K562 (cell line): ENCODE results near the gene CRKL. TPM values are rescaled to one million over a fixed set of nuclear protein-coding genes. Genes with fewer than 3 reads are reported as not detected.

Experiments used
- GABPB2 ChIP-seq: fragments of 250-450 bp; sonication (Bioruptor Pico); conservative IDR thresholded peaks from 2 replicates; pipeline ENCODE4 v1.5.1; 2021; ENCODE audit warnings: mild to moderate bottlenecking
- HDAC6 ChIP-seq: IDR thresholded peaks from 2 replicates; pipeline ENCODE4 v1.6.1; 2012; ENCODE audit warnings: low read depth, mild to moderate bottlenecking, control low read depth, inconsistent platforms, low read length, moderate library complexity
- HDAC8 ChIP-seq: fragments of 450-650 bp; IDR thresholded peaks from 2 replicates; pipeline ENCODE4 v1.6.1; 2016; ENCODE audit warnings: mild to moderate bottlenecking, missing genetic modification characterization, moderate library complexity, missing compliant biosample characterization
- MCM2 ChIP-seq: fragments of 450-650 bp; IDR thresholded peaks from 2 replicates; pipeline ENCODE4 v1.6.1; 2017; ENCODE audit warnings: low read depth, mild to moderate bottlenecking
- MED1 ChIP-seq: sonication (generic); formaldehyde crosslinking; IDR thresholded peaks from 2 replicates; pipeline ENCODE4 v1.8.1; 2023; ENCODE audit warnings: missing genetic modification reagents, borderline replicate concordance
- NFIX ChIP-seq: fragments of 250-450 bp; sonication (Bioruptor Pico); IDR thresholded peaks from 2 replicates; pipeline ENCODE4 v1.4.0; 2020; ENCODE audit warnings: low read depth, mild to moderate bottlenecking, moderate library complexity
- NR2C2 ChIP-seq, 2 experiments: fragments of 200-800 bp in 1 of 2; sonication (Bioruptor generic) in 1 of 2; sonication (generic) in 1 of 2; formaldehyde crosslinking in 1 of 2; IDR thresholded peaks; 2 replicates each; pipeline versions ENCODE4 v1.6.1 to v1.8.0; 2016 to 2022; ENCODE audit warnings: mild to moderate bottlenecking in 1 of 2, missing compliant biosample characterization in 1 of 2, missing genetic modification characterization in 1 of 2, missing genetic modification reagents in 1 of 2
- NRF1 ChIP-seq, 2 experiments: fragments of 450-650 bp; IDR thresholded peaks in 1 of 2; conservative IDR thresholded peaks in 1 of 2; 2 replicates each; pipeline ENCODE4 v1.6.1; 2014; ENCODE audit warnings: mild to moderate bottlenecking in 2 of 2
- PTRF ChIP-seq: fragments of 450-650 bp; IDR thresholded peaks from 2 replicates; pipeline ENCODE4 v1.6.1; 2016; ENCODE audit warnings: mild to moderate bottlenecking, missing genetic modification characterization, missing compliant biosample characterization
- RBM39 ChIP-seq: fragments of 200-400 bp; formaldehyde crosslinking; optimal IDR thresholded peaks from 2 replicates; pipeline ENCODE3; 2018; ENCODE audit warnings: low read depth, low read length
- TCF3 ChIP-seq: sonication (generic); formaldehyde crosslinking; IDR thresholded peaks from 2 replicates; pipeline ENCODE4 v1.4.0; 2020; ENCODE audit warnings: mild to moderate bottlenecking, missing genetic modification reagents
- TRIM24 ChIP-seq, 2 experiments: fragments of 450-650 bp; IDR thresholded peaks; 2 replicates each; pipeline ENCODE4 v1.6.1; 2016
- YBX1 ChIP-seq: fragments of 450-650 bp; IDR thresholded peaks from 2 replicates; pipeline ENCODE4 v1.7.1; 2016; ENCODE audit warnings: mild to moderate bottlenecking
- ZNF699 ChIP-seq: fragments of 250-450 bp; sonication (Bioruptor Pico); IDR thresholded peaks from 2 replicates; pipeline ENCODE4 v1.8.0; 2021; ENCODE audit warnings: mild to moderate bottlenecking, moderate library complexity; ENCODE audit not compliant: insufficient replicate concordance
- polyA plus RNA-seq, 8 experiments: library from polyadenylated mRNA; depleted of rRNA in 4 of 8; stranded (reverse) in 5 of 8; unstranded in 3 of 8; fragments of >200 nt; fragmentation: Nextera tagmentation in 2 of 8; fragmentation: Illumina TruSeq in 1 of 8; extraction: Ambion mirVana in 2 of 8; extraction: Trizol in 1 of 8; gene quantifications; 2 replicates each; pipeline versions ENCODE4 v1.2.1 to v1.2.3, GENCODE V29; 2011 to 2014; ENCODE audit warnings: inconsistent platforms in 1 of 8, missing spikeins in 1 of 8
- total RNA-seq, 7 experiments: library from RNA; depleted of rRNA in 6 of 7; stranded (reverse); fragments of >200 nt in 6 of 7; fragmentation: Illumina TruSeq in 2 of 7; extraction: Trizol in 2 of 7; gene quantifications; 2 replicates each; pipeline versions ENCODE4 v1.2.1 to v1.2.3, GENCODE V29; 2011 to 2021; ENCODE audit warnings: low replicate concordance in 1 of 7
- TF ChIP-seq, protein P1 (sequence below): sonication (generic); formaldehyde crosslinking; IDR thresholded peaks from 2 replicates; pipeline ENCODE4 v1.8.0; 2022; ENCODE audit warnings: mild to moderate bottlenecking, missing genetic modification reagents
- TF ChIP-seq, protein P2 (sequence below): fragments of 450-650 bp; IDR thresholded peaks from 2 replicates; pipeline ENCODE4 v1.6.1; 2016
- TF ChIP-seq, protein P3 (sequence below): sonication (generic); formaldehyde crosslinking; IDR thresholded peaks from 2 replicates; pipeline ENCODE4 v1.8.0; 2022; ENCODE audit warnings: mild to moderate bottlenecking, missing genetic modification reagents
- TF ChIP-seq, protein P4 (sequence below): sonication (generic); formaldehyde crosslinking; IDR thresholded peaks from 2 replicates; pipeline ENCODE4 v1.8.1; 2023; ENCODE audit warnings: missing genetic modification reagents, mild to moderate bottlenecking, borderline replicate concordance

Gene CRKL
- total and polyA plus RNA-seq, 9 of the 15 experiments (the other 6 are each of a cell fraction or from before 2014, with no cell fraction given) = 100 to 263 (median 124) TPM

DNA sequence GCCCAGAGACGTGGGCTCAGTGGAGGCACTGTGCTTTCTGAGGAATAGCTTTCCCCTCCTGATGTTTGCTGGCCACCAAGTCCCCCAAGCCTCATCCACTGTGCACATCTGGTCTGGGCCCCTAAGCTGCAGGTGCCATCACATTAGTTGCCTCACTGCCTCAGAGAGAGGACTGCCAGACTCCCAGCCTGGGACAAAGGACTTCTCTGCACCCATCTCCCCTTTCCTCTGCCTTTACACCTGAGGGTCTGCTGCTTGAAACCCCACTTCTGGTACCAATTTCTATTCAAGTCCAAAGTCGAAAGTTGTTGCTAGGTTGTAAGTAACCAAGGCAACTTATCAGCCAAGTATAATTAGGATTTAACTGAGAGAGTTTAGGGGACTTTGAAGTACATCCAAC lies 61.2 kb downstream of the CRKL start (continued):
- TF ChIP-seq NR2C2 (CRISPR knock-in tag; IDR thresholded peaks at IDR 0.05) (no peak), NR2C2 (tag; IDR thresholded peaks at IDR 0.05) (no peak), HDAC6 (no peak), MED1 (CRISPR knock-in tag) (no peak), PTRF (tag) (no peak), YBX1 (no peak), NFIX (CRISPR knock-in tag) (0 out of 2 replicates have a peak, but pooled peaks have one; percentile 15), GABPB2 (CRISPR knock-in tag) (no peak), TCF3 (CRISPR knock-in tag) (no peak), NRF1 (conservative IDR thresholded peaks at IDR 0.05 in 1 of 2, IDR thresholded peaks at IDR 0.05 in 1 of 2) (no peak), MCM2 (no peak), HDAC8 (tag) (no peak), RBM39 (no peak), ZNF699 (CRISPR knock-in tag) (no peak), TRIM24 (IDR thresholded peaks at IDR 0.05) (no peak)
- TF ChIP-seq, protein P1, sequence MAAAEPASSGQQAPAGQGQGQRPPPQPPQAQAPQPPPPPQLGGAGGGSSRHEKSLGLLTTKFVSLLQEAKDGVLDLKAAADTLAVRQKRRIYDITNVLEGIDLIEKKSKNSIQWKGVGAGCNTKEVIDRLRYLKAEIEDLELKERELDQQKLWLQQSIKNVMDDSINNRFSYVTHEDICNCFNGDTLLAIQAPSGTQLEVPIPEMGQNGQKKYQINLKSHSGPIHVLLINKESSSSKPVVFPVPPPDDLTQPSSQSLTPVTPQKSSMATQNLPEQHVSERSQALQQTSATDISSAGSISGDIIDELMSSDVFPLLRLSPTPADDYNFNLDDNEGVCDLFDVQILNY (CRISPR knock-in tag) = no peak
- TF ChIP-seq, protein P2, sequence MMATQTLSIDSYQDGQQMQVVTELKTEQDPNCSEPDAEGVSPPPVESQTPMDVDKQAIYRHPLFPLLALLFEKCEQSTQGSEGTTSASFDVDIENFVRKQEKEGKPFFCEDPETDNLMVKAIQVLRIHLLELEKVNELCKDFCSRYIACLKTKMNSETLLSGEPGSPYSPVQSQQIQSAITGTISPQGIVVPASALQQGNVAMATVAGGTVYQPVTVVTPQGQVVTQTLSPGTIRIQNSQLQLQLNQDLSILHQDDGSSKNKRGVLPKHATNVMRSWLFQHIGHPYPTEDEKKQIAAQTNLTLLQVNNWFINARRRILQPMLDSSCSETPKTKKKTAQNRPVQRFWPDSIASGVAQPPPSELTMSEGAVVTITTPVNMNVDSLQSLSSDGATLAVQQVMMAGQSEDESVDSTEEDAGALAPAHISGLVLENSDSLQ = no peak
- TF ChIP-seq, protein P3, sequence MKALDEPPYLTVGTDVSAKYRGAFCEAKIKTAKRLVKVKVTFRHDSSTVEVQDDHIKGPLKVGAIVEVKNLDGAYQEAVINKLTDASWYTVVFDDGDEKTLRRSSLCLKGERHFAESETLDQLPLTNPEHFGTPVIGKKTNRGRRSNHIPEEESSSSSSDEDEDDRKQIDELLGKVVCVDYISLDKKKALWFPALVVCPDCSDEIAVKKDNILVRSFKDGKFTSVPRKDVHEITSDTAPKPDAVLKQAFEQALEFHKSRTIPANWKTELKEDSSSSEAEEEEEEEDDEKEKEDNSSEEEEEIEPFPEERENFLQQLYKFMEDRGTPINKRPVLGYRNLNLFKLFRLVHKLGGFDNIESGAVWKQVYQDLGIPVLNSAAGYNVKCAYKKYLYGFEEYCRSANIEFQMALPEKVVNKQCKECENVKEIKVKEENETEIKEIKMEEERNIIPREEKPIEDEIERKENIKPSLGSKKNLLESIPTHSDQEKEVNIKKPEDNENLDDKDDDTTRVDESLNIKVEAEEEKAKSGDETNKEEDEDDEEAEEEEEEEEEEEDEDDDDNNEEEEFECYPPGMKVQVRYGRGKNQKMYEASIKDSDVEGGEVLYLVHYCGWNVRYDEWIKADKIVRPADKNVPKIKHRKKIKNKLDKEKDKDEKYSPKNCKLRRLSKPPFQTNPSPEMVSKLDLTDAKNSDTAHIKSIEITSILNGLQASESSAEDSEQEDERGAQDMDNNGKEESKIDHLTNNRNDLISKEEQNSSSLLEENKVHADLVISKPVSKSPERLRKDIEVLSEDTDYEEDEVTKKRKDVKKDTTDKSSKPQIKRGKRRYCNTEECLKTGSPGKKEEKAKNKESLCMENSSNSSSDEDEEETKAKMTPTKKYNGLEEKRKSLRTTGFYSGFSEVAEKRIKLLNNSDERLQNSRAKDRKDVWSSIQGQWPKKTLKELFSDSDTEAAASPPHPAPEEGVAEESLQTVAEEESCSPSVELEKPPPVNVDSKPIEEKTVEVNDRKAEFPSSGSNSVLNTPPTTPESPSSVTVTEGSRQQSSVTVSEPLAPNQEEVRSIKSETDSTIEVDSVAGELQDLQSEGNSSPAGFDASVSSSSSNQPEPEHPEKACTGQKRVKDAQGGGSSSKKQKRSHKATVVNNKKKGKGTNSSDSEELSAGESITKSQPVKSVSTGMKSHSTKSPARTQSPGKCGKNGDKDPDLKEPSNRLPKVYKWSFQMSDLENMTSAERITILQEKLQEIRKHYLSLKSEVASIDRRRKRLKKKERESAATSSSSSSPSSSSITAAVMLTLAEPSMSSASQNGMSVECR (CRISPR knock-in tag) = no peak
- TF ChIP-seq, protein P4, sequence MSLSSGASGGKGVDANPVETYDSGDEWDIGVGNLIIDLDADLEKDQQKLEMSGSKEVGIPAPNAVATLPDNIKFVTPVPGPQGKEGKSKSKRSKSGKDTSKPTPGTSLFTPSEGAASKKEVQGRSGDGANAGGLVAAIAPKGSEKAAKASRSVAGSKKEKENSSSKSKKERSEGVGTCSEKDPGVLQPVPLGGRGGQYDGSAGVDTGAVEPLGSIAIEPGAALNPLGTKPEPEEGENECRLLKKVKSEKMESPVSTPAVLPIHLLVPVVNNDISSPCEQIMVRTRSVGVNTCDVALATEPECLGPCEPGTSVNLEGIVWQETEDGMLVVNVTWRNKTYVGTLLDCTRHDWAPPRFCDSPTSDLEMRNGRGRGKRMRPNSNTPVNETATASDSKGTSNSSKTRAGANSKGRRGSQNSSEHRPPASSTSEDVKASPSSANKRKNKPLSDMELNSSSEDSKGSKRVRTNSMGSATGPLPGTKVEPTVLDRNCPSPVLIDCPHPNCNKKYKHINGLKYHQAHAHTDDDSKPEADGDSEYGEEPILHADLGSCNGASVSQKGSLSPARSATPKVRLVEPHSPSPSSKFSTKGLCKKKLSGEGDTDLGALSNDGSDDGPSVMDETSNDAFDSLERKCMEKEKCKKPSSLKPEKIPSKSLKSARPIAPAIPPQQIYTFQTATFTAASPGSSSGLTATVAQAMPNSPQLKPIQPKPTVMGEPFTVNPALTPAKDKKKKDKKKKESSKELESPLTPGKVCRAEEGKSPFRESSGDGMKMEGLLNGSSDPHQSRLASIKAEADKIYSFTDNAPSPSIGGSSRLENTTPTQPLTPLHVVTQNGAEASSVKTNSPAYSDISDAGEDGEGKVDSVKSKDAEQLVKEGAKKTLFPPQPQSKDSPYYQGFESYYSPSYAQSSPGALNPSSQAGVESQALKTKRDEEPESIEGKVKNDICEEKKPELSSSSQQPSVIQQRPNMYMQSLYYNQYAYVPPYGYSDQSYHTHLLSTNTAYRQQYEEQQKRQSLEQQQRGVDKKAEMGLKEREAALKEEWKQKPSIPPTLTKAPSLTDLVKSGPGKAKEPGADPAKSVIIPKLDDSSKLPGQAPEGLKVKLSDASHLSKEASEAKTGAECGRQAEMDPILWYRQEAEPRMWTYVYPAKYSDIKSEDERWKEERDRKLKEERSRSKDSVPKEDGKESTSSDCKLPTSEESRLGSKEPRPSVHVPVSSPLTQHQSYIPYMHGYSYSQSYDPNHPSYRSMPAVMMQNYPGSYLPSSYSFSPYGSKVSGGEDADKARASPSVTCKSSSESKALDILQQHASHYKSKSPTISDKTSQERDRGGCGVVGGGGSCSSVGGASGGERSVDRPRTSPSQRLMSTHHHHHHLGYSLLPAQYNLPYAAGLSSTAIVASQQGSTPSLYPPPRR (CRISPR knock-in tag) = no peak
